ENCODE measurements around the gene PLPPR3. TPM values are rescaled to one million over a fixed set of nuclear protein-coding genes. Genes with fewer than 3 reads are reported as not detected.

PLPPR3 gene
- polyA plus RNA-seq, 1 donor from 2014 or later: 239 TPM

DNA sequence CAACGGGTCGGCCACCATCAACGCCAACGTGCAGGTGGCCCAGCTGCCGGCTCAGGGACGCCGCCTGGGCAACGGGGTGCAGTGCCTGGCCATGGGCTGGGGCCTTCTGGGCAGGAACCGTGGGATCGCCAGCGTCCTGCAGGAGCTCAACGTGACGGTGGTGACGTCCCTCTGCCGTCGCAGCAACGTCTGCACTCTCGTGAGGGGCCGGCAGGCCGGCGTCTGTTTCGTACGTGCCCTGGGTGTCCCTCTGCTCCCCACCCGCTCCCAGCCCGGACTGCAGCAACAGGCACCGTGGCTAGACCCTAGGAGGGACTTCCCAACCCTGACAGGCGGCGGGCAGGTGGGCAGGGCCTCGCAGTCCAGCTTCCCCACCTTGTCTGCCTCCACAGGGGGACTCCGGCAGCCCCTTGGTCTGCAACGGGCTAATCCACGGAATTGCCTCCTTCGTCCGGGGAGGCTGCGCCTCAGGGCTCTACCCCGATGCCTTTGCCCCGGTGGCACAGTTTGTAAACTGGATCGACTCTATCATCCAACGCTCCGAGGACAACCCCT lies 33.9 kb upstream of the PLPPR3 start:
- Histone ChIP-seq H3K79me2 (replicated peaks; ENCODE audit: insufficient read depth, low read length) (no peaks in the 10 kb centered on the region), H3K9me3 (ENCODE audit: low read length) (no peaks in the 10 kb centered on the region), H3K9ac (ENCODE audit: low read length) (no peak overlapping the region), H3K36me3 (ENCODE audit: insufficient read depth, low read length) (no peaks in the 10 kb centered on the region), H3K4me2 (ENCODE audit: low read length) (no peak overlapping the region), H3K4me3 (ENCODE audit: low read length) (no peak overlapping the region), H3F3A (ENCODE audit: insufficient read depth, low read length, poor library complexity, severe bottlenecking) (no peaks in the 10 kb centered on the region), H3K27me3 (ENCODE audit: insufficient read depth, low read depth, low read length) (peaks cover 25% of the 10 kb centered on the region), H3K27ac (ENCODE audit: low read length) (no peak overlapping the region), H2AFZ (ENCODE audit: low read depth, low read length) (no peak overlapping the region), H3K9me2 (ENCODE audit: insufficient read depth, low read length) (no peaks in the 10 kb centered on the region), H4K20me1 (ENCODE audit: insufficient read depth) (no peaks in the 10 kb centered on the region)
- TF ChIP-seq POLR2AphosphoS5 (IDR thresholded peaks at IDR 0.05): no peak
- TF ChIP-seq EZH2 (IDR thresholded peaks at IDR 0.05; ENCODE audit: borderline replicate concordance, insufficient read depth, low read length, poor library complexity, severe bottlenecking): no peak
- no peak for TF ChIP-seq REST (IDR thresholded peaks at IDR 0.05; ENCODE audit: borderline replicate concordance)
- TF ChIP-seq, protein P1, sequence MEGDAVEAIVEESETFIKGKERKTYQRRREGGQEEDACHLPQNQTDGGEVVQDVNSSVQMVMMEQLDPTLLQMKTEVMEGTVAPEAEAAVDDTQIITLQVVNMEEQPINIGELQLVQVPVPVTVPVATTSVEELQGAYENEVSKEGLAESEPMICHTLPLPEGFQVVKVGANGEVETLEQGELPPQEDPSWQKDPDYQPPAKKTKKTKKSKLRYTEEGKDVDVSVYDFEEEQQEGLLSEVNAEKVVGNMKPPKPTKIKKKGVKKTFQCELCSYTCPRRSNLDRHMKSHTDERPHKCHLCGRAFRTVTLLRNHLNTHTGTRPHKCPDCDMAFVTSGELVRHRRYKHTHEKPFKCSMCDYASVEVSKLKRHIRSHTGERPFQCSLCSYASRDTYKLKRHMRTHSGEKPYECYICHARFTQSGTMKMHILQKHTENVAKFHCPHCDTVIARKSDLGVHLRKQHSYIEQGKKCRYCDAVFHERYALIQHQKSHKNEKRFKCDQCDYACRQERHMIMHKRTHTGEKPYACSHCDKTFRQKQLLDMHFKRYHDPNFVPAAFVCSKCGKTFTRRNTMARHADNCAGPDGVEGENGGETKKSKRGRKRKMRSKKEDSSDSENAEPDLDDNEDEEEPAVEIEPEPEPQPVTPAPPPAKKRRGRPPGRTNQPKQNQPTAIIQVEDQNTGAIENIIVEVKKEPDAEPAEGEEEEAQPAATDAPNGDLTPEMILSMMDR (IDR thresholded peaks at IDR 0.05; ENCODE audit: poor library complexity, severe bottlenecking): no peak
- no peak for TF ChIP-seq RAD21 (conservative IDR thresholded peaks at IDR 0.05)
- TF ChIP-seq EP300 (conservative IDR thresholded peaks at IDR 0.05; ENCODE audit: poor library complexity, severe bottlenecking): no peak
- TF ChIP-seq MXI1 (conservative IDR thresholded peaks at IDR 0.05; ENCODE audit: poor library complexity, severe bottlenecking): no peak
- no peak for TF ChIP-seq SMC3 (conservative IDR thresholded peaks at IDR 0.05; ENCODE audit: poor library complexity)
- TF ChIP-seq TAF1 (IDR thresholded peaks at IDR 0.05; ENCODE audit: low read depth): no peak

- no peaks in the 10 kb centered on the region for H3F3A ChIP-seq (ENCODE audit: insufficient read depth, low read length, poor library complexity, severe bottlenecking)
- H3K79me2 ChIP-seq (replicated peaks; ENCODE audit: insufficient read depth, low read length): no peaks in the 10 kb centered on the region
- no peak overlapping the region for H3K4me3 ChIP-seq (ENCODE audit: low read length)
- no peak overlapping the region for H3K27ac ChIP-seq (ENCODE audit: low read length)
- H4K20me1 ChIP-seq (ENCODE audit: insufficient read depth): no peaks in the 10 kb centered on the region
- H2AFZ ChIP-seq (ENCODE audit: low read depth, low read length): no peak overlapping the region
- no peak for TF ChIP-seq RAD21 (conservative IDR thresholded peaks at IDR 0.05)
- no peak for TF ChIP-seq TAF1 (IDR thresholded peaks at IDR 0.05; ENCODE audit: low read depth)
- no peak for TF ChIP-seq MXI1 (conservative IDR thresholded peaks at IDR 0.05; ENCODE audit: poor library complexity, severe bottlenecking)
- TF ChIP-seq REST (IDR thresholded peaks at IDR 0.05; ENCODE audit: borderline replicate concordance): no peak
- TF ChIP-seq, protein P1 (IDR thresholded peaks at IDR 0.05; ENCODE audit: poor library complexity, severe bottlenecking): no peak
- no peak for TF ChIP-seq POLR2AphosphoS5 (IDR thresholded peaks at IDR 0.05)
- no peak for TF ChIP-seq EZH2 (IDR thresholded peaks at IDR 0.05; ENCODE audit: borderline replicate concordance, insufficient read depth, low read length, poor library complexity, severe bottlenecking)
- no peak for TF ChIP-seq SMC3 (conservative IDR thresholded peaks at IDR 0.05; ENCODE audit: poor library complexity)
- TF ChIP-seq EP300 (conservative IDR thresholded peaks at IDR 0.05; ENCODE audit: poor library complexity, severe bottlenecking): no peak
- no peaks in the 10 kb centered on the region for H3K36me3 ChIP-seq (ENCODE audit: insufficient read depth, low read length)
- H3K9me2 ChIP-seq (ENCODE audit: insufficient read depth, low read length): no peaks in the 10 kb centered on the region
- H3K4me2 ChIP-seq (ENCODE audit: low read length): no peak overlapping the region
- no peak overlapping the region for H3K9ac ChIP-seq (ENCODE audit: low read length)
- no peaks in the 10 kb centered on the region for H3K9me3 ChIP-seq (ENCODE audit: low read length)
- H3K27me3 ChIP-seq (ENCODE audit: insufficient read depth, low read depth, low read length): peaks cover 21% of the 10 kb centered on the region
These were observed 33.4 kb upstream of the PLPPR3 start for GRCh38 chr19:855142-855541.
